B cell (primary cell): ENCODE results near the gene ABCC1. TPM values are rescaled to one million over a fixed set of nuclear protein-coding genes. Genes with fewer than 3 reads are reported as not detected.

Experiments used
- ATAC-seq: fragments of 200-7000 bp; cut with Tn5 transposase; one replicate; pipeline ENCODE4 v1.10.0; 2021; ENCODE audit warnings: low read depth, mild to moderate bottlenecking, moderate number of reproducible peaks, moderate library complexity
- CTCF ChIA-PET: fragments of 350-600 bp; sonication (Branson Sonifier 250); formaldehyde crosslinking; loops from one replicate; lab custom pipeline; 2021; ENCODE audit warnings: antibody characterized with exemption, inconsistent platforms; lab: Charles Lee
- POLR2A ChIA-PET: fragments of 350-600 bp; sonication (Branson Sonifier 250); formaldehyde crosslinking; loops from one replicate; lab custom pipeline; 2021; ENCODE audit warnings: antibody characterized with exemption; lab: Charles Lee
- DNase-seq: peaks from one replicate; pipeline ENCODE4 v3.0.0; 2013
- H2AFZ ChIP-seq: 2 replicates; pipeline ENCODE4 v1.6.1; 2012; ENCODE audit warnings: mild to moderate bottlenecking, low read depth, low read length; ENCODE audit not compliant: insufficient read depth, poor library complexity, severe bottlenecking
- H3K27ac ChIP-seq, 2 donors: 1 replicate in 1 of 2; 2 replicates in 1 of 2; pipeline ENCODE4 v1.5.1; 2012 to 2013; ENCODE audit warnings: low read length in 2 of 2, mild to moderate bottlenecking in 2 of 2, moderate library complexity in 1 of 2
- H3K27me3 ChIP-seq, 4 experiments: fragments of 200-600 bp in 1 of 4; sonication (generic) in 1 of 4; replicated peaks in 1 of 4; 1 replicate in 2 of 4; 2 replicates in 2 of 4; pipeline versions ENCODE4 v1.6.1 to v1.7.0; 2013 to 2016; ENCODE audit warnings: low read length in 3 of 4, mild to moderate bottlenecking in 2 of 4, mixed read lengths in 1 of 4, moderate library complexity in 1 of 4; ENCODE audit not compliant: insufficient read depth in 4 of 4, control insufficient read depth in 3 of 4; ENCODE audit errors: control extremely low read depth in 1 of 4
- H3K36me3 ChIP-seq, 2 experiments: replicated peaks in 1 of 2; 1 replicate in 1 of 2; 2 replicates in 1 of 2; pipeline versions ENCODE4 v1.6.1 to v1.7.1; 2013; ENCODE audit warnings: low read length in 1 of 2; ENCODE audit not compliant: insufficient read depth in 2 of 2, control insufficient read depth in 1 of 2; ENCODE audit errors: control extremely low read depth in 1 of 2, extremely low read depth in 1 of 2
- H3K4me1 ChIP-seq, 2 donors: fragments of 200-600 bp in 1 of 2; sonication (generic) in 1 of 2; 1 replicate in 1 of 2; 2 replicates in 1 of 2; pipeline versions ENCODE4 v1.5.1 to v1.6.1; 2013 to 2017; ENCODE audit warnings: low read length in 2 of 2; ENCODE audit not compliant: control insufficient read depth in 2 of 2, insufficient read depth in 2 of 2
- H3K4me2 ChIP-seq: replicated peaks from 2 replicates; pipeline ENCODE3; 2012; ENCODE audit warnings: mild to moderate bottlenecking, low read depth, low read length; ENCODE audit not compliant: poor library complexity, severe bottlenecking
- H3K4me3 ChIP-seq, 5 experiments: fragments of 200-600 bp in 1 of 5; sonication (generic) in 1 of 5; 1 replicate in 3 of 5; 2 replicates in 2 of 5; pipeline versions ENCODE4 v1.5.1 to v1.7.0; 2011 to 2016; ENCODE audit warnings: low read length in 4 of 5, mild to moderate bottlenecking in 4 of 5, low read depth in 2 of 5, control low read depth in 1 of 5, moderate library complexity in 1 of 5; ENCODE audit not compliant: insufficient read depth in 1 of 5; ENCODE audit errors: control extremely low read depth in 1 of 5, extremely low read depth in 1 of 5
- H3K79me2 ChIP-seq: fragments of 200-600 bp; sonication (generic); one replicate; pipeline ENCODE4 v1.6.0; 2016; ENCODE audit warnings: low read length; ENCODE audit not compliant: control insufficient read depth, insufficient read depth
- H3K9ac ChIP-seq: fragments of 200-600 bp; sonication (generic); 2 replicates; pipeline ENCODE4 v1.6.1; 2017; ENCODE audit warnings: mild to moderate bottlenecking, low read length, moderate library complexity
- H3K9me3 ChIP-seq, 3 donors: one replicate each; pipeline versions ENCODE4 v1.6.1 to v1.7.1; 2013; ENCODE audit warnings: low read length in 2 of 3; ENCODE audit not compliant: control insufficient read depth in 2 of 3, insufficient read depth in 1 of 3; ENCODE audit errors: control extremely low read depth in 1 of 3
- H4K20me1 ChIP-seq: 2 replicates; pipeline ENCODE4 v1.6.0; 2012; ENCODE audit warnings: mild to moderate bottlenecking, low read length; ENCODE audit not compliant: insufficient read depth, control insufficient read depth, poor library complexity, severe bottlenecking
- H3K27ac Mint-ChIP-seq: one replicate; pipeline ENCODE4 v1.8.0; 2021; ENCODE audit warnings: mixed read lengths
- H3K27me3 Mint-ChIP-seq: one replicate; pipeline ENCODE4 v1.8.0; 2021; ENCODE audit warnings: mixed read lengths
- H3K4me1 Mint-ChIP-seq: one replicate; pipeline ENCODE4 v1.8.0; 2021; ENCODE audit warnings: mixed read lengths
- H3K4me3 Mint-ChIP-seq: one replicate; pipeline ENCODE4 v1.8.0; 2021; ENCODE audit warnings: mixed read lengths
- H3K9me3 Mint-ChIP-seq: one replicate; pipeline ENCODE4 v1.8.0; 2022; ENCODE audit warnings: mixed read lengths; ENCODE audit not compliant: insufficient read depth
- CTCF ChIP-seq: fragments of 200-600 bp; IDR thresholded peaks from one replicate; pipeline ENCODE4 v1.8.0; 2022; ENCODE audit warnings: antibody characterized with exemption, mild to moderate bottlenecking
- EZH2 ChIP-seq: IDR thresholded peaks from 2 replicates; pipeline ENCODE4 v1.6.1; 2012; ENCODE audit warnings: borderline replicate concordance, low read depth, mild to moderate bottlenecking, moderate library complexity, low read length; ENCODE audit not compliant: insufficient read depth, poor library complexity, severe bottlenecking
- WGBS: methylation state at CpG from one replicate; pipeline ENCODE4 v1.1.5; 2013; ENCODE audit warnings: missing lambda C conversion rate; ENCODE audit not compliant: insufficient coverage; 5-methylcytosine and 5-hydroxymethylcytosine counted together
- intact Hi-C: fragments of 100-400 bp; cut with micrococcal nuclease; formaldehyde crosslinking; loops from one replicate; pipeline ENCODE4 v1.10.0; 2022
- polyA plus RNA-seq: library from polyadenylated mRNA; depleted of rRNA; stranded (reverse); fragments of >200 nt; gene quantifications from 2 replicates; pipeline ENCODE4 v1.2.3, GENCODE V29; 2012
- total RNA-seq, 2 donors: library from RNA; stranded (reverse); fragments of 120-200 nt in 1 of 2; gene quantifications; 1 replicate in 1 of 2; 2 replicates in 1 of 2; pipeline versions ENCODE4 v1.2.3 to v1.2.4, GENCODE V29; 2013 to 2022

The ABCC1 gene
- total and polyA plus RNA-seq, 2 donors (not counting 1 experiment from before 2014, with no cell fraction given): 21.8 to 73.0 TPM

GRCh38 chr16:16090238-16090637 is 140.8 kb downstream of the ABCC1 start:
- CTCF ChIA-PET: interaction anchor here (1.1 kb wide), 1 partner anchor 14 kb away, joined by 3 read pairs; no protein-coding TSS in a partner anchor
- H2AFZ ChIP-seq: no peak overlapping the region
- H3K4me1 ChIP-seq: no peaks in the 10 kb centered on the region
- H3K9me3 ChIP-seq: no peaks in the 10 kb centered on the region
- ATAC-seq (no peak), DNase-seq (no peak)
- H3K4me1 Mint-ChIP-seq: no peaks in the 10 kb centered on the region
- no peak for TF ChIP-seq CTCF
- no peak for TF ChIP-seq EZH2
- WGBS: 94% methylated on average over 19 of the region's 19 CpGs
- H3K27ac ChIP-seq: no peak overlapping the region
- peaks cover 0 to 76% of the 10 kb centered on the region in 2 experiments for H3K36me3 ChIP-seq
- H4K20me1 ChIP-seq: no peaks in the 10 kb centered on the region
- H3K4me3 Mint-ChIP-seq: no peak overlapping the region
- no peak overlapping the region for H3K9ac ChIP-seq
- no peak overlapping the region for H3K27ac Mint-ChIP-seq
- no peaks in the 10 kb centered on the region for H3K27me3 ChIP-seq
- H3K27me3 Mint-ChIP-seq: no peaks in the 10 kb centered on the region
- H3K4me3 ChIP-seq: no peak overlapping the region
- H3K79me2 ChIP-seq: no peaks in the 10 kb centered on the region
- intact Hi-C loops: no loop called here
- H3K9me3 Mint-ChIP-seq: no peaks in the 10 kb centered on the region
- POLR2A ChIA-PET: no interaction called here
- H3K4me2 ChIP-seq: no peak overlapping the region

GRCh38 chr16:16092925-16093627 is 143.7 kb downstream of the ABCC1 start:
- H3K4me1 ChIP-seq: no peaks in the 10 kb centered on the region
- no peak overlapping the region for H3K4me2 ChIP-seq
- H3K27me3 ChIP-seq: no peaks in the 10 kb centered on the region
- no peak for TF ChIP-seq CTCF
- TF ChIP-seq EZH2: no peak
- no peaks in the 10 kb centered on the region for H3K9me3 ChIP-seq
- WGBS: 83% methylated on average over 6 of the region's 9 CpGs
- no peak overlapping the region for H3K4me3 Mint-ChIP-seq
- no peak overlapping the region for H3K27ac Mint-ChIP-seq
- H3K4me1 Mint-ChIP-seq: peaks cover 5% of the 10 kb centered on the region
- H3K36me3 ChIP-seq: peaks cover 0 to 61% of the 10 kb centered on the region in 2 experiments
- ChIA-PET POLR2A (no interaction called here), CTCF (no interaction called here)
- H3K9me3 Mint-ChIP-seq: no peaks in the 10 kb centered on the region
- no peaks in the 10 kb centered on the region for H4K20me1 ChIP-seq
- DNase-seq (no peak), ATAC-seq (no peak)
- H2AFZ ChIP-seq: no peak overlapping the region
- H3K27ac ChIP-seq: no peak overlapping the region
- no peak overlapping the region for H3K9ac ChIP-seq
- H3K27me3 Mint-ChIP-seq: no peaks in the 10 kb centered on the region
- intact Hi-C loops: no loop called here
- H3K79me2 ChIP-seq: no peaks in the 10 kb centered on the region
- H3K4me3 ChIP-seq: no peak overlapping the region
